Type B pancreatic cell (in vitro differentiated cells): ENCODE data around the gene SMIM8. TPM values are rescaled to one million over a fixed set of nuclear protein-coding genes. Genes with fewer than 3 reads are reported as not detected.

Experiments
- DNase-seq: peaks from one replicate; pipeline ENCODE4 v3.0.0; 2021; ENCODE audit warnings: mixed read lengths; ENCODE audit not compliant: unreplicated experiment; ENCODE audit errors: extremely low spot score
- H3K27ac Mint-ChIP-seq: 2 replicates; pipeline ENCODE4 v1.8.0; 2021; ENCODE audit warnings: mild to moderate bottlenecking, mixed read lengths
- H3K27me3 Mint-ChIP-seq: 2 replicates; pipeline ENCODE4 v1.8.0; 2021; ENCODE audit warnings: mixed read lengths
- H3K36me3 Mint-ChIP-seq: 2 replicates; pipeline ENCODE4 v1.8.0; 2021; ENCODE audit warnings: mixed read lengths
- H3K4me1 Mint-ChIP-seq: one replicate; pipeline ENCODE4 v1.8.0; 2021; ENCODE audit warnings: mixed read lengths; ENCODE audit not compliant: unreplicated experiment
- H3K4me3 Mint-ChIP-seq: 2 replicates; pipeline ENCODE4 v1.8.0; 2021; ENCODE audit warnings: mild to moderate bottlenecking, mixed read lengths
- H3K9me3 Mint-ChIP-seq: 2 replicates; pipeline ENCODE4 v1.8.0; 2021; ENCODE audit warnings: mixed read lengths
- total RNA-seq: library from RNA; stranded (reverse); gene quantifications from 2 replicates; pipeline ENCODE4 v1.2.1, GENCODE V29; 2021; ENCODE audit warnings: low replicate concordance
- TF ChIP-seq, protein P1 (sequence below): fragments of 200-600 bp; sonication (generic); conservative IDR thresholded peaks from 2 replicates; pipeline ENCODE4 v1.5.0; 2021; ENCODE audit warnings: antibody characterized with exemption, mild to moderate bottlenecking

The SMIM8 gene
- total RNA-seq, 1 donor from 2014 or later = 18.0 TPM

DNA sequence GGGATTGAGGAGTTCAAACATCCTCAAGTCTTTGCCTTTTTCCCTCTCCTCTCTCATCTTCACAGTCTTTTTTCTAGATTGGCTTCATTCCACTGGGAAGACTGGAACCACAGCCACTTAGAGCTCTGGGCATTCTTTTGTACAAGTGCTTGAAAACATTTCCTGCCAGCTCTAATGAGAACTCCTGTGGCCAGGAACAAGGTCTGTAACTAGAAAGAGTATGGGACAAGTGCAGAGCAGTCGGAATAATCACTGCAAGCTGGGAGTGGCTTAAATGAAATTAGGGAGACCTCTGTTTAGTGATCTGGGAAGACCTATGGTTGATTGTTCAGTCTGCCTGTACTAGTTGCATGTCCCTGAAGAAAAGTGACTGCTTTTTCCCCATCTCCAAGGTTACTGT lies 41.0 kb upstream of the SMIM8 start:
- DNase-seq = no peak
- TF ChIP-seq, protein P1, sequence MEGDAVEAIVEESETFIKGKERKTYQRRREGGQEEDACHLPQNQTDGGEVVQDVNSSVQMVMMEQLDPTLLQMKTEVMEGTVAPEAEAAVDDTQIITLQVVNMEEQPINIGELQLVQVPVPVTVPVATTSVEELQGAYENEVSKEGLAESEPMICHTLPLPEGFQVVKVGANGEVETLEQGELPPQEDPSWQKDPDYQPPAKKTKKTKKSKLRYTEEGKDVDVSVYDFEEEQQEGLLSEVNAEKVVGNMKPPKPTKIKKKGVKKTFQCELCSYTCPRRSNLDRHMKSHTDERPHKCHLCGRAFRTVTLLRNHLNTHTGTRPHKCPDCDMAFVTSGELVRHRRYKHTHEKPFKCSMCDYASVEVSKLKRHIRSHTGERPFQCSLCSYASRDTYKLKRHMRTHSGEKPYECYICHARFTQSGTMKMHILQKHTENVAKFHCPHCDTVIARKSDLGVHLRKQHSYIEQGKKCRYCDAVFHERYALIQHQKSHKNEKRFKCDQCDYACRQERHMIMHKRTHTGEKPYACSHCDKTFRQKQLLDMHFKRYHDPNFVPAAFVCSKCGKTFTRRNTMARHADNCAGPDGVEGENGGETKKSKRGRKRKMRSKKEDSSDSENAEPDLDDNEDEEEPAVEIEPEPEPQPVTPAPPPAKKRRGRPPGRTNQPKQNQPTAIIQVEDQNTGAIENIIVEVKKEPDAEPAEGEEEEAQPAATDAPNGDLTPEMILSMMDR = no peak
- no peaks in the 10 kb centered on the region for H3K9me3 Mint-ChIP-seq
- H3K4me1 Mint-ChIP-seq = no peaks in the 10 kb centered on the region
- no peaks in the 10 kb centered on the region for H3K36me3 Mint-ChIP-seq
- no peak overlapping the region for H3K4me3 Mint-ChIP-seq
- no peak overlapping the region for H3K27ac Mint-ChIP-seq
- H3K27me3 Mint-ChIP-seq = peaks cover 3% of the 10 kb centered on the region

DNA sequence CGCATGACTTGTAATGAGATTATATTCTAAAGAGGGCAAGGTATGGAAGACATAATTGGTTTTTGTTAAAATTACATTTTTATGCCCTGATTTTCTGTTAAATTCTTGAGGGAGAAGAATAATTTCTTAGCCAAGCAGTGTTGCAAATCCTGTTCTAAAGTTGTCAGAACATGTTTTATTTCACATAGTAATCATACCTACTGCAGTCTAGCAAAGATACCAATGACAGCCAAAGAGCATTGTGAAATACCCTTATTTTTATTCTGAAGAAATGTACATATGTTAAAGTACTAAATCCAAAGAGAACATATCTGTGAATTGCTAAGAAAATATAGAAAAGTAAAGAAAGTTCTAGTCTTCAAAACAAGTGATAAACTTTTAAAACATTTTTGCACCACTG lies 39.6 kb upstream of the SMIM8 start:
- DNase-seq = no peak
- Mint-ChIP-seq H3K27ac (no peak overlapping the region), H3K4me3 (no peak overlapping the region), H3K9me3 (no peaks in the 10 kb centered on the region), H3K27me3 (peaks cover 3% of the 10 kb centered on the region), H3K4me1 (no peaks in the 10 kb centered on the region), H3K36me3 (no peaks in the 10 kb centered on the region)
- TF ChIP-seq, protein P1 = no peak

DNA sequence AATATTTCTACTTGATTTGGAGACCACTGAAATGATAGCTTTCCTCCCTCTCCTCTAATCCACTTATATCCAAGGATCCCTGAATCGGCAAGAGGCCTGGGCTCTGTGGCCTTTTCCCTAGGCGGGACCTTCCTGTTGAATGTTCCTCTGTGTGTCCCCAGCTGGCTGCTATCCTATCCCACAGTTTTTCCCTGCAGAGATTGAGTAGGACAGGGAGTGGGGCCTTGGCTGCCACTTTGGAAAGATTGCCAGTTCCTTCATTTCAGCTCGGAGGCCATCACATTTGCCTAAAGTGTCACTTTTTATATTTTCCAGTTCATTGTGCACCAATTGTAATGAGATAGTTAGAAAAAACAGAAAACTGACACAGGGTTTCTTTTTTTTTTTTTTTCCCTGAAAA lies 38.9 kb upstream of the SMIM8 start:
- no peaks in the 10 kb centered on the region for H3K36me3 Mint-ChIP-seq
- DNase-seq = no peak
- no peak overlapping the region for H3K4me3 Mint-ChIP-seq
- peaks cover 3% of the 10 kb centered on the region for H3K27me3 Mint-ChIP-seq
- no peaks in the 10 kb centered on the region for H3K9me3 Mint-ChIP-seq
- H3K27ac Mint-ChIP-seq = no peak overlapping the region
- TF ChIP-seq, protein P1 = no peak
- no peaks in the 10 kb centered on the region for H3K4me1 Mint-ChIP-seq

DNA sequence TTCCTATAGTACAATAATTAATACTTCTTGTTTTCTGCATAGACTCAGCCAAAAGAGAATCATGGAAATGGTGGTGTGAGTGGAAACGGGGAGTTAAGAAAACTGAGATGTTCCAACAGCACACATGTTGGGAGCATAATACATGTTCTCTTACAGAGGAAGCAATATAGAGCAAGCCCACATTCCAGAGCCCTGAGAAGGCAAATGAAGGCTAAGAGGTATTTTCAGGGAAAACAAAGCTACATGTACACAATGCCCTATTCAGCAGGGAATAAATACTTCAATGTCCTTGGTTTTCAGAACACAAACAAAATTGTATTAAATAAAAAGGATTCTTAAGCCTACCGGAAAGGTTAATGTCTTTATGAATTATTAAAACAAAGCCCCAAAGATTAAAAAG lies 35.1 kb upstream of the SMIM8 start:
- Mint-ChIP-seq H3K36me3 (no peaks in the 10 kb centered on the region), H3K27ac (no peak overlapping the region), H3K27me3 (peaks cover 3% of the 10 kb centered on the region), H3K4me1 (no peaks in the 10 kb centered on the region), H3K4me3 (no peak overlapping the region), H3K9me3 (no peaks in the 10 kb centered on the region)
- no peak for DNase-seq
- TF ChIP-seq, protein P1 = no peak

DNA sequence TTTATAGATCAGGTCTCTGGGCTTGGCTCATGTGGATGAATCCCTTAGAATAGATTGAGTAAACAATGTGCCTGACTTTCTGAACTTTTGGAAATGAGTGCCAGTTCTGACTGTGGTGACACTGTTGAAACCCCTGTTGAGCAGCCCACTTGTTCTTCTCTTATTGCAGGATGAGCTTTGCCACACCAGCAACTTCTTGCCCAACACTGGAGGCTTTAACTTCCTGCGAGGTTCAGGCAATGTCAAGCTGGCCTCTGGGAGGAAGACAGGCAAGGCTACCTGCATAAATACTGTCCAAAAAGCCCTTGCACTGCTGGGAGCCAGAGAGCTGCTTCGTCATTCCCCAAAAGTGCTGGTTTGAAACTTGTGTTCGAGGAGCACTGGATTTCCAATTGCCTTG lies 32.8 kb upstream of the SMIM8 start:
- H3K4me1 Mint-ChIP-seq = no peaks in the 10 kb centered on the region
- TF ChIP-seq, protein P1 = no peak
- no peak overlapping the region for H3K4me3 Mint-ChIP-seq
- peaks cover 10% of the 10 kb centered on the region for H3K27me3 Mint-ChIP-seq
- no peak overlapping the region for H3K27ac Mint-ChIP-seq
- no peaks in the 10 kb centered on the region for H3K36me3 Mint-ChIP-seq
- H3K9me3 Mint-ChIP-seq = no peaks in the 10 kb centered on the region
- no peak for DNase-seq

DNA sequence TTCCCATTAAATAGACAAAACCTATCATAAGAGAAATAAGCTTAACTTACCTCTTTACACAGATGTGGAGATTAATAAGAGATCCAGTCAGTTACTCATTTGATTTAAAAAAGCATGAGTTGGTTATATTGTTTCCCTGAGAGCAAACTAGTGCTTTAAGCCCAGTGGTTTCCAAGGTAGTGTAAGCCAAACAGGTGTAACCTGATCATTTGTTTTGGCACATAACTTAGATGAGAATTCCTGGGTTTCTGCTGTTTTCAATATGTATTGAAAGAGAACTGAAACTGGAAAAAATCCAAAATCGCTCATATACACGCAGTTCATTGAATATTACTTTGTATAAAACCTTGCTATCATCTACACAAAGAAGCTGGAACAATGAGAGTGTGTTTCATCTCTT lies 30.5 kb upstream of the SMIM8 start:
- Mint-ChIP-seq H3K36me3 (no peaks in the 10 kb centered on the region), H3K9me3 (no peaks in the 10 kb centered on the region), H3K27ac (no peak overlapping the region), H3K27me3 (peaks cover 14% of the 10 kb centered on the region), H3K4me1 (no peaks in the 10 kb centered on the region), H3K4me3 (no peak overlapping the region)
- TF ChIP-seq, protein P1 = no peak
- DNase-seq = no peak
